Measurements from ENCODE around the gene FLRT2.

FLRT2 gene

GRCh38 chr14:85520581-85520980 lies 9.4 kb upstream of the FLRT2 start:
- Mint-ChIP-seq H3K9me3 (no peaks in the 10 kb centered on the region), H3K27ac (no peak overlapping the region), H3K36me3 (ENCODE audit: low read depth) (no peaks in the 10 kb centered on the region), H3K4me3 (no peak overlapping the region), H3K4me1 (ENCODE audit: low read depth) (no peaks in the 10 kb centered on the region), H3K27me3 (ENCODE audit: low read depth) (no peaks in the 10 kb centered on the region)
- no peak for DNase-seq (ENCODE audit: low spot score)

- Mint-ChIP-seq H3K4me1 (ENCODE audit: low read depth) (no peaks in the 10 kb centered on the region), H3K9me3 (no peaks in the 10 kb centered on the region), H3K27me3 (ENCODE audit: low read depth) (peaks cover 5% of the 10 kb centered on the region), H3K27ac (no peak overlapping the region), H3K4me3 (no peak overlapping the region), H3K36me3 (ENCODE audit: low read depth) (no peaks in the 10 kb centered on the region)
- DNase-seq (ENCODE audit: low spot score) = no peak
These were observed 6.3 kb upstream of the FLRT2 start for GRCh38 chr14:85523624-85524023.

GRCh38 chr14:85527006-85527405 lies 2.9 kb upstream of the FLRT2 start:
- no peak for DNase-seq (ENCODE audit: low spot score)
- no peaks in the 10 kb centered on the region for H3K9me3 Mint-ChIP-seq
- H3K4me3 Mint-ChIP-seq = no peak overlapping the region
- H3K27ac Mint-ChIP-seq = no peak overlapping the region
- peaks cover 39% of the 10 kb centered on the region for H3K27me3 Mint-ChIP-seq (ENCODE audit: low read depth)
- H3K4me1 Mint-ChIP-seq (ENCODE audit: low read depth) = peaks cover 5% of the 10 kb centered on the region
- H3K36me3 Mint-ChIP-seq (ENCODE audit: low read depth) = no peaks in the 10 kb centered on the region

- Mint-ChIP-seq H3K9me3 (no peaks in the 10 kb centered on the region), H3K4me3 (no peak overlapping the region), H3K4me1 (ENCODE audit: low read depth) (peaks cover 7% of the 10 kb centered on the region), H3K36me3 (ENCODE audit: low read depth) (no peaks in the 10 kb centered on the region), H3K27me3 (ENCODE audit: low read depth) (peaks cover 45% of the 10 kb centered on the region), H3K27ac (no peak overlapping the region)
- DNase-seq (ENCODE audit: low spot score) = no peak
These were observed 2.4 kb upstream of the FLRT2 start for GRCh38 chr14:85527445-85528035.

- Mint-ChIP-seq H3K4me1 (ENCODE audit: low read depth) (peaks cover 7% of the 10 kb centered on the region), H3K9me3 (no peaks in the 10 kb centered on the region), H3K27ac (no peak overlapping the region), H3K36me3 (ENCODE audit: low read depth) (no peaks in the 10 kb centered on the region), H3K27me3 (ENCODE audit: low read depth) (peaks cover 50% of the 10 kb centered on the region), H3K4me3 (no peak overlapping the region)
- no peak for DNase-seq (ENCODE audit: low spot score)
These were observed 1.7 kb upstream of the FLRT2 start for GRCh38 chr14:85528080-85528896.

GRCh38 chr14:85528897-85529631 lies 880 bp upstream of the FLRT2 start:
- H3K4me1 Mint-ChIP-seq (ENCODE audit: low read depth) = peaks cover 7% of the 10 kb centered on the region
- no peak for DNase-seq (ENCODE audit: low spot score)
- H3K27me3 Mint-ChIP-seq (ENCODE audit: low read depth) = peaks cover 53% of the 10 kb centered on the region
- H3K9me3 Mint-ChIP-seq = no peaks in the 10 kb centered on the region
- no peak overlapping the region for H3K27ac Mint-ChIP-seq
- no peaks in the 10 kb centered on the region for H3K36me3 Mint-ChIP-seq (ENCODE audit: low read depth)
- no peak overlapping the region for H3K4me3 Mint-ChIP-seq

- Mint-ChIP-seq H3K27ac (no peak overlapping the region), H3K36me3 (ENCODE audit: low read depth) (peaks cover 2% of the 10 kb centered on the region), H3K27me3 (ENCODE audit: low read depth) (peaks cover 68% of the 10 kb centered on the region), H3K4me3 (no peak overlapping the region), H3K4me1 (ENCODE audit: low read depth) (peaks cover 9% of the 10 kb centered on the region), H3K9me3 (no peaks in the 10 kb centered on the region)
- DNase-seq (ENCODE audit: low spot score) = no peak
These were observed 682 bp downstream of the FLRT2 start for GRCh38 chr14:85530626-85531025.

- H3K4me1 Mint-ChIP-seq (ENCODE audit: low read depth) = peaks cover 9% of the 10 kb centered on the region
- H3K36me3 Mint-ChIP-seq (ENCODE audit: low read depth) = peaks cover 2% of the 10 kb centered on the region
- H3K27me3 Mint-ChIP-seq (ENCODE audit: low read depth) = peaks cover 74% of the 10 kb centered on the region
- DNase-seq (ENCODE audit: low spot score) = no peak
- no peak overlapping the region for H3K4me3 Mint-ChIP-seq
- no peaks in the 10 kb centered on the region for H3K9me3 Mint-ChIP-seq
- no peak overlapping the region for H3K27ac Mint-ChIP-seq
These were observed 1.2 kb downstream of the FLRT2 start for GRCh38 chr14:85531141-85531586.

GRCh38 chr14:85531587-85532373 lies 1.8 kb downstream of the FLRT2 start:
- peak overlapping the region; percentile 69 for H3K4me3 Mint-ChIP-seq
- H3K27ac Mint-ChIP-seq = peak overlapping the region; percentile 34
- peaks cover 2% of the 10 kb centered on the region for H3K36me3 Mint-ChIP-seq (ENCODE audit: low read depth)
- no peak for DNase-seq (ENCODE audit: low spot score)
- no peaks in the 10 kb centered on the region for H3K9me3 Mint-ChIP-seq
- peaks cover 76% of the 10 kb centered on the region for H3K27me3 Mint-ChIP-seq (ENCODE audit: low read depth)
- H3K4me1 Mint-ChIP-seq (ENCODE audit: low read depth) = peaks cover 9% of the 10 kb centered on the region

GRCh38 chr14:85532374-85533022 lies 2.6 kb downstream of the FLRT2 start:
- no peak for DNase-seq (ENCODE audit: low spot score)
- Mint-ChIP-seq H3K27me3 (ENCODE audit: low read depth) (peaks cover 76% of the 10 kb centered on the region), H3K4me3 (no peak overlapping the region), H3K36me3 (ENCODE audit: low read depth) (peaks cover 2% of the 10 kb centered on the region), H3K4me1 (ENCODE audit: low read depth) (peaks cover 9% of the 10 kb centered on the region), H3K9me3 (no peaks in the 10 kb centered on the region), H3K27ac (no peak overlapping the region)

- Mint-ChIP-seq H3K4me3 (no peak overlapping the region), H3K4me1 (ENCODE audit: low read depth) (peaks cover 9% of the 10 kb centered on the region), H3K27me3 (ENCODE audit: low read depth) (peaks cover 75% of the 10 kb centered on the region), H3K36me3 (ENCODE audit: low read depth) (peaks cover 2% of the 10 kb centered on the region), H3K9me3 (no peaks in the 10 kb centered on the region), H3K27ac (no peak overlapping the region)
- no peak for DNase-seq (ENCODE audit: low spot score)
These were observed 3.3 kb downstream of the FLRT2 start for GRCh38 chr14:85533023-85533860.

GRCh38 chr14:85533861-85534291 lies 3.9 kb downstream of the FLRT2 start:
- DNase-seq (ENCODE audit: low spot score) = no peak
- H3K4me1 Mint-ChIP-seq (ENCODE audit: low read depth) = peaks cover 9% of the 10 kb centered on the region
- H3K27me3 Mint-ChIP-seq (ENCODE audit: low read depth) = peaks cover 68% of the 10 kb centered on the region
- no peaks in the 10 kb centered on the region for H3K9me3 Mint-ChIP-seq
- no peak overlapping the region for H3K27ac Mint-ChIP-seq
- peaks cover 2% of the 10 kb centered on the region for H3K36me3 Mint-ChIP-seq (ENCODE audit: low read depth)
- H3K4me3 Mint-ChIP-seq = no peak overlapping the region

All from T-helper 2 cell treated with Interferon-gamma antibody and Interleukin-4, amounts not matched to agents 5 μg/mL and 100 μg/mL, for 36 hours (primary cell).